ENCODE results near the gene SLC39A3.

Gene SLC39A3

GRCh38 chr19:2739602-2740313 lies at the start of gene SLC39A3:
Gene SLC39A3 (minus strand): TSS chr19:2740017. CDS start chr19:2737257, 2,760 bp downstream.
- peak; percentile 85 to 94 for DNase-seq

DNA sequence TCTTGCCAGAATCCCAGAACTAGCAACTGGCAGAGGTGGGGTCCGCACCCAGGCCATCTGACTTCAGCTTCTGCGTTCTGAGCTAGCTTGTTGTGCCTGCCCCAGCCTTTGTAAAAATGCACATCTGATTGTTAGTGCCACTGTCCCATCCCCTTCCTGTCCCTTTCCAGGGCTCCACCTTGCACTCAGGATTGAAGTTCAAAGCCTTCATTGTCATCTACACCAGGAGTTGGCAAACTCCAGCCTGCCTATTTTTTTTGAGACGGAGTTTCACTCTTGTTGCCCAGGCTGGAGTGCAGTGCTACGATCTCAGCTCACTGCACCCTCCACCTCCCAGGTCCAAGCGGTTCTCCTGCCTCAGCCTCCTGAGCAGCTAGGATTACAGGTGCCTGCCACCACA lies 48.4 kb upstream of the SLC39A3 start:
- no peak for DNase-seq

- no peak for DNase-seq
These were observed 47.3 kb upstream of the SLC39A3 start for GRCh38 chr19:2787115-2787514.

DNA sequence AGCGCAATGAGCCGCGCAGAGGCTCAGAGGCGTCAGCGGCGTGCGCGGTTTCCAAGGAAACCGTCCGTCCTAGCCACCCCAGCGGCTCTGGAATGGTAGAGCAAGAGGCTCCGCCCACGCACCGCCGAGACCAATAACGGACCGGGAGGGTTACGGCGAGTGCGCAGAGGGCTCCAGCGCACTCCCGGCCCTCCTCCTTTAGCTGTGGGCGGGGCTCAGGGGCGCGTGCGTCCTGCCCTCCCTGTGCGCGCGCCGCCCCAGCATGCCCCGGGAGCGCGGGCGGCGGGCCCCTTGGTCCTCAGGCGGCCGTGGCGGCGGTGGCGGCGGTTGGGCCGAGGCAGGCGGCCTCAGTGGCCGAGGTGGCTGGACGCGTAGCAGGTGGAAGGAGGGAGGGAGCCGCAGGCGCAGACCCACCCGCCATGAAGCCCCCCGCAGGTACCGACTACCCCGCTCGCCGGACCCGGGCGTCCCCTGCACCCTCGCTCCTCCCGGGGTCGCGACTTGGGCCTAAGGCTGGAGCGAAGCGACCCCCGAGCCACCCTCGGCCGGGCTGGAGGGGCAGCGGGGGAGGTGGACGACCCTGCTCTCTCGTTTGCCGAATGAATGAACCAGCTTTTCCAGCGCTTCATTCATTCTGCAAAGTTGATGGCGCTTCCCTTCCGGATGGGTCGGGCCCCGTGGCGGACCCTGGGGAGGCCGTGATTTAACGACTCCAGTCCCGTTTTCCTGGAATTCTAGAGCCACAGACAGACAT lies 45.6 kb upstream of the SLC39A3 start, which contains the start of gene THOP1:
Gene THOP1, plus strand, starts transcription at position 260 of the 754 bp plus-strand sequence. Its CDS starts 160 bp downstream, at position 420.
- DNase-seq, result peak; percentile 92 to 97

DNA sequence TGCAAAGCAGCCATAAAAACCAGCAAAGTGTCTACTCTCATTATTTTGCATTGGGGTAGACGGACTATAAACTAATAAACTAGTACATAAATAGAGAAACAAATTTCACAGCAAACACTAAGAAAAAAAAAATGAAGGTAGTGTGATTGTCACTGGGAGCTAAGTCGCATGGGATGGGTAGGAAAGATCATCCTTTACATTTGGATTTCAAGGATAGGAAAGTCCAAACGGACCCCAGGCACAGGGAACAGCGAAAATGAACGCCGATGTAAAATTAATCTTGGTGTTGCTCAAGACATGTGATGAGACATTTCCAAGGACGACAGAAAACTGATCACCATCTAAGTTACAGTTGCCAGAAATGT lies 43.9 kb upstream of the SLC39A3 start:
- no peak for DNase-seq

DNA sequence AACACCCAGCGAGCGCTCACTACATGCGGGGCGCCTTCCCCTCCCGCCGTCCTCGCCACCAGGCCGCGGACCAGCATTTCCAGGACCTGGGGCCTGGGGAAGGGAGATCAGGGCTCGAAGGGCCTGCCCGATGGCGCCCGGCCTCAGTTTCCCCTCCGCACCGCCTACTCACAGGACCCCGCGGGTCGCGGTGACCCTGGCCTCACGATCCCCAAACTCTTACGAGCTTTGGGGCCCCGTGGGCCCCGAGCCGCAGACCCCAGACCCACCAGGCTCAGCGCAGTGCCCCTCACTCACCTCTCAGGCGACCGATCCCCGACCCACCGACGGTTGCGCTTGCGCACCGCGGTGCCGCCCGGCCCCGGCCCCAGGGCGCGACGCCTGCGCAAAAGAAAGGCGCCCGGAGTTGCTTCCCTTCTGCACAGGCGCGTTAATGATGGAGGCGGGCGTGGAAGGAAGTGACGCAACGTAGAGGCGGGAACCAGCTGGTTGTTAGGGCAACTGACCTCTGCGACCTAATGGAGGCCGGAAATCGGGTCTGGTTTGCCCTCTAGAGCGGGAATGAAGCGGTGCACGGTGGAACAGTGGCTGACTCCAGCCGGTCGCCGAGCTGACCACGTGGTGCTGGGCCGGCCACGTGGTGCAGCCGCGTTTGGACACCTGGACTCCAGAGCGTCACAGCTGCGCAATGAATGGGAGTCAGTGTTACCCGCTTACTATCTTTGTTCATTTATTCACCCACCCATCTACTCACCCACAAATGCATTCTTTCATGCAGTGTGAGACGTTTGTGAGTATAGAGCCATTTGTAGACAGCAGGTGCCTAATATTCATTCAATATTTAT lies 43.3 kb upstream of the SLC39A3 start, which contains the start of gene SGTA:
Gene SGTA, minus strand, starts transcription at position 338 of the 845 bp plus-strand sequence. CDS start 14,205 bp downstream, outside the sequence.
- peak; percentile 91 to 96 for DNase-seq

- no peak for DNase-seq
These were observed 42.6 kb upstream of the SLC39A3 start for GRCh38 chr19:2782329-2782935.

DNA sequence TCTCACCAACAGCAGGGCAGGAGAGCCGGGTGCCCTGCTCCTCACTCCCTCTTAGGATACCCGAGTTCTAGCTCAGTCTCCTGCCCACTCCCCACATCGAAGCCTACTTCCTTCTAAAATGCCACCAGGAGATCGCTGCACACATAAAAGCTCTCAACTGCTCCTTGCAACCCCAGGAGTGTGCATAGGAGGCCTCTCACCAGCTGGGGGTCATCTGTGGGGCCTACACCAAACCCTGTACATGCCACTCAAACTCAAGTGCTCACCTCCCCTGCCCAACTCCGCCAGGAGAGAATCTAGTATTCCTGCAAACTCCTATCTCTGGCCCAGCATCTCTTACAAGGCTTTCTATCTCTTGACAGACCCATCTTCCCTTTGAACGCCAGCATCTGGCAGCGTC lies 40.5 kb upstream of the SLC39A3 start:
- DNase-seq, result no peak

DNA sequence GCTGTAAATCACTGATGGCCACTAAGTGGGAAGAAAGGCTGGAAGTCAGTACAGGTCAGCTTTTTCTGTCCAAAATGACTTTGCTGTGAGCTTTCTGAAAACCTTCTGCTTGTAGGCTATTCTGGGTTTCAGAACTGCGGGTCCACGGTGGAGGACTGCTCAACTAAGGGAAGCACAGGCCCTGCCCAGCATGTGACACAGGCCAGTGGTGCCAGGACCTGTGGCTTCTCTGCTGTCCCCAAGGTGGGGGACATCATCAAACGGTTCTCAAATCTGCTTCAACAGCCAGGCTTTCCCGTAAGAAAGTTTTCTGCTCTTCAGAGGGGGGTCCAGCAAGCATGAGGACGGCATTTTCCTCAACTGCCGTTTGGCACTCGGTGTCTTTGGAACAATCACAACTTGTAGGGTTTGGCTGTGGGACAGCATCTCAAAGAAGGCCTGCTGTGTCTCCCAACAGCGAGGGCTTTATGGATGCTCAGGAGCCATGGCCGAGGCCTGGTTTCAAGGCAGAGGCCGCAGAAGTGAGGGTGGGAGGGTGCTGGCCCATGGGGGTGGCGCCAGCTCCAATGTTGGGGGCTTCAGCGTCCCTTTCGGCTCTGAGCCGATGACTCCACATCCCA lies 39.4 kb upstream of the SLC39A3 start:
- no peak for DNase-seq

DNA sequence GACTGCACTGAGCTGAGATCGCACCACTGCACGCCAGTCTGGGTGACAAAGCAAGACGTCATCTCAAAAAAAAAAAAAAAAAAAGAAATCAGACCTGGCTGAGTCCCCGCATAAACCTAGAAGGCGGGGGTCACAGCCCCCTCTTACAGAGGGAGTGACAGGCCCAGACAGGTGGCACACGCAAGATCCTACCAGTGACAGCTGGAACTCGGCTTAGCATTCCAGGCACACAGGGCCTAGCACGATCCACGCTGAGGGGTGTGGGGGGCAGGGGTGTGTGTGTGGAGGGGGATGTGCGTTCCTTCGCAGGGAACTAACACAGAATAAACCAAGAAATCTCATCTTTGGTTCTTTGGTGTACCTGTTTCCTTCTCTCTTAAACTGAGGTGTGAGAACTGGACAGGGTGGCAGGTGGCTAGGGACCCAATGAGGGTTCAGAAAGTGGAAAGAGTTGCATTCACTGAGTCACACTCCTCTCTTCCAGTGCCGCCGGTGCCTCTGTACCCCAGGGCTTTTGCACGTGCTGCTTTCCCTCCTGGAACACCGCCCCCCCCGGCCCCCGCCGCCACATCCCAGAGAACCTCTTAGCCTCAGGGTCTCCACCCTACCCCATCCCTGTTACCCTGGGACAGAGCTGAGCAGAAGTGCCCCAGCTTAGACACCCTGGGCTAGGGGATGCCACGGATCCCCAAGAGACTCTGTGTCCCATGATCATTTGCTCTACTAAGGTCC lies 38.3 kb upstream of the SLC39A3 start:
- no peak for DNase-seq

DNA sequence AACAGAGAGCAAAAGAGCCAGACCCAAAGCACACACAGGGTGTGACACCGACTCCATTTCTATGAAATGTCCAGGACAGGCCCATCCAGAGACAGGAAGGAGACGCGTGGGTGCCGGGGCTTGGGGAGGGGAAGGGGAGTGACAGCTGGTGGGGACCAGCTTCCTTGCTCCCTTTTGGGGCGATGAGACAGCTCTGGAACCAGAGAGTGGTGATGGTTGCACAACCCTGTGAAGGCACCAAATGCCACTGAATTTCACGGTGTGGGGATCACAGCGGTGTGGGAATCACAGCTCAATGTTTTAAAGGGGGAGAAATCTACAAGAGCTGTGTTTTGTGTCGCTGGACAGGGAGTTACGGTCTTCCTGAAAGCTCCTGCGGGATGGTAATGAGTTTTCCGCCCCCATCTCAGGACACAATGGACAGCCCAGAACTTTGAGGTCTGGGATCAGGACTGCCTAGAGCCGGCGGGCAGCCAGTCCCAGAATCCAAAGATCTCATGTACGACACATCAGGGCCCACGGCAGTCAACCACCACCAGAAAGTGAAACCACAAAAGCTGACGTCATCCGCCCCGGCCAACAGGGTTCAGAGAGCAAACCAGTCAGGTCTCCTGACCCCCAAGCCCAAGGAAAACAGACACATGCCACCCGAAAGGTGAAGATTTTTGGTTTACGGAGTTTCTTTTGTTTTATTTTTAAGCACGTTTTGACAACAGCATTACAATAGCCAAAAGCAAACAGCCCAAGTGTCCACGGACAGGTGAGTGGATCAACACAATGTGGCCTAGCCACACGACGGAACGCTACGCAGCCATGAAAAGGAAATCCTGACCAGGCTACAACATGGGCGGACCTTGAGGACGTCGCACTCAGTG lies 36.0 kb upstream of the SLC39A3 start:
- no peak for DNase-seq

DNA sequence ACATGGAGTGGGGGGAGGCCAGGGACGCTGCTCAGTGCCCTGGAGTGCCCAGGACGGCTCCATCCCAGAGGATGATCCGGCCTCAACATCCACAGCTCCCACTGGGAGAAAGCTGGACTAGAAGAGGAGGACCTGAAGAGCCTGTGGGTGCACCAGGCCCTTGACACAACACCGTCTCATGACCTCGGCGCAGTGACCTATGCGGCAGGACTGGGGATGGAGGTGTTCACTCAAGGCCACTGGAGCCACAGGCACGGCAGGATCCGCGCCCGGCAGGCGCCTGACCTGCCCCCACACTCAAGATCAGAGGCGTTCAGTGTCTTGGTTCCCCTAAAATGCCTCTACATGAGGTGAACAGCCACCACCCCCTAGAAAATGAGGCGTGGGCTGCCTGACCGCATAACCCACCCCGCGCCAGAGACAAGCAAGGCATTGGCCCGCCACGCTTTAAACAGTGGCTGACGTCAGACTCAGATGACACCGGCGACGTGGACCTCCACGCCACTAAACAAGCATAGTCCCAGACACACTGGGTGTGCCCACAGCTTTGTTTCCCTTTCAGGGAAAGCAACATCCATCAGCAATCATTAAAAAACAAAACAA lies 35.2 kb upstream of the SLC39A3 start:
- no peak for DNase-seq

DNA sequence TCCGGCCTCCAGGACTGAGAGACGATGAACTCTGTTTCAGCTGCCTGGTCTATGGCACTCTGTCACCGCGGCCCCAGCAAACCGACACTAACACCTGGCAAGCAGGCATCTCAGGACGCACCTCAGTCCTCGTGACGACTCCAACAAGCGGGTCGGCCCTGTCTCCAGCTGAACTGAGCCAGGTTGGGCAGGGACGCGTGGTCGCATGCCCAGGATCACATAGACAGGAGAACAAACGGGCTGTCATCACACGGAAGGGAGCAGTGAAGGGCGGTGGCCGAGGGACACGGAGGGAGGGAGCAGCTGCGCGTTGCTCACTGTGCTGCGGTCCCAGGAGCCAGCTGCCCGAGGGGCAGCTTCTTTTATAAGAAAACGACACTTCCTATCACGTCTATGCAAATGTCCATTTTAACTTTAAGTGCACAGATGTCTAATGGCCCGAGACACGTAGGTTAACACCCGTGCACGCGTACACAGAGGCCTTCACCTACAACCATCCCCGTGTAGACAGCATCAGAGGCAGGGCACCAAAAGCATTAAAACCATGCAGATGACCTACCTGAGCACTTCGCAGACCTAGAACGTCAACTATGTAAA lies 34.4 kb upstream of the SLC39A3 start:
- DNase-seq, result peak in 1 of 2 experiments; percentile 17

DNA sequence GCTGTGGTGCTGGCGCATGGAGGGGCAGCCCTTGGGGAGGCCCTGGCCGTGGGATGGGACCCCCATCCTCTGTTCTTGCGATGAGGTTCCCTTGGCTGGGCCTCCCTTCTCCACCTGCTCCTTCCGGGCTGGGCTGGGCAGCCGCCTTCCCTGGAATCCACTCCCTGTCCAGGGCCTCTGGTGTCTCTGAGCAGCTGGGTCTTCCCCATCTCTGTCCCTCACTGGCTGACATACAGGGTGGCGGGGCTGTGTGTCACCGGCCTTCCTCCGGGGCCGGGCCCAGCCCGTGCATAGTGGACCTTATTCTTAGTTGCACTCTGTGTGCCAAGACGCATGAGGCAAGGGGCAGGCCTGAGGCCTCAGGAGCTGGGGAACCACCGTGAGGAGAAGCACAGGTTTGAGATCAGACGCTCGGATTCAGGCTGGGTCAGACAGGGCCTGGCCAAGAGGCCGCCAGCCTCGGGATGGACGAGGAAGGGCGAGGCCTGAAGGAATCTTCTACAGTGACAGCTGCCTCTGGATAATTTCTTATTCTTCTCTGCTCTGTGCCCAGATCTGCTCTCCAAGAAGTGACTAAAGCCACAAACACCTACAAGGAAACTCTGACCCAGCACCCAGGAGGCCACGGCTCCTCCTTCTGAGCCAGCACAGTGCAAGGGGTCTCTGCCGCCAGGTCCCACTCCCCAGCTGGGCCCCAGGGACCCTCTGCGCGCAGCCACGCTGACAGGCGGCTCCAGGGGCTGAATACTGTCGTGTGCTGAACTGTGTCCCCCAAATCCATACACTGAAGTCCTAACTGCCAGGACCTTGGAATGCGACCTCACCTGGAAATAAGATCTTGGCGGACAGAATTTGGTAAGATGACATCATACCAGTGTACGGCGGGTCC lies 32.2 kb upstream of the SLC39A3 start:
- no peak for DNase-seq

GRCh38 chr19:2770055-2771013 lies 30.5 kb upstream of the SLC39A3 start:
- DNase-seq, result no peak

DNA sequence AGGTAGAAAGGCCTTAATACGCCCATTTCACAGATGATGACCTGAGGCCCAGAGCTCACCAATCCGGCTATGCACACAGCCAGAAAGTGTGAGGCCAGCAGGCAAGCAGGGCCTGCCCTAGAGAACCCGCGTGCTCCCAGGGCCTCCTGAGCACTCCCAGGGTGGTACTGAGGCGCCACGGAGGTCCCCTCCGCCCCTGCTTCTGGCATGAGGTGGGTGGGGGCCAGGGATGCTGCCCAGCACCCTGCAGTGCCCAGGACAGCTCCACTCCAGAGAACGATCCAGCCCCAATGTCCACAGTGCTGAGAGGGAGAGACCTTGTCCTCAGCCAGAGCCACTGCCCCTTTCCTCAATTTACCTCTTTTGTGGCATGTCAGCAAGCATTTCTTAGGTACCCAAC lies 29.4 kb upstream of the SLC39A3 start:
- DNase-seq, result no peak

- DNase-seq, result no peak
These were observed 28.7 kb upstream of the SLC39A3 start for GRCh38 chr19:2768365-2769132.
